Dedifferentiated amniotic fluid mesenchymal stem cell (primary cell): ENCODE results near the gene SLC35E3.
"Not testable (repeated sequence)": the region's sequence is repeated elsewhere in the genome, so short reads cannot be mapped to it uniquely, and the experiment has no call there.

Experiments
- DNase-seq: peaks from one replicate; pipeline ENCODE4 v3.0.0-alpha.2; 2016; ENCODE audit errors: extremely low spot score

The SLC35E3 gene

DNA sequence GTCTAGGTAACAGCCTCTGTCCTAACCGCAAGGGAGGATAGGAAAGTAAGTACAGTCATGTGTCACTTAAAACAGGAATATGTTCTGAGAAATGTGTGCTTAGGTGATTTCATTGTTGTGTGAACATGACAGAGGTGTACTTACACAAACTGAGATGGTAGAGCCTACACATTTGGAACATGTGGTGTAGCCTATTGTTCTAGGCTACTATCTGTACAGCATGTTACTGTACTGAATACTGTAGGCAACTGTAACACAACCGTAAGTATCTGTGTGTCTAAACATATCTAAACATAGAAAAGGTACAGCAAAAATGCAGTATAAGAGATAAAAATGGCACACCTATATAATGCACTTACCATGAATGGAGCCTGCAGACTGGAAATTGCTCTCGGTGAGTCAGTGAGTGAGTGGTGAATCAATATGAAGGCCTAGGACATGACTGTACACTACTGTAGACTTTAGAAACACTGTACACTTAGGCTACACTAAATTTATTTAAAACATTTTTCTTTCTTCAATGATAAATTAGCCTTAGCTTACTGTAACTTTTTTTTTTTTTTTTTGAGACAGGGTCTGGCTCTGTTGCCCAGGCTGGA lies 48.8 kb downstream of the SLC35E3 start:
- DNase-seq = no peak

DNA sequence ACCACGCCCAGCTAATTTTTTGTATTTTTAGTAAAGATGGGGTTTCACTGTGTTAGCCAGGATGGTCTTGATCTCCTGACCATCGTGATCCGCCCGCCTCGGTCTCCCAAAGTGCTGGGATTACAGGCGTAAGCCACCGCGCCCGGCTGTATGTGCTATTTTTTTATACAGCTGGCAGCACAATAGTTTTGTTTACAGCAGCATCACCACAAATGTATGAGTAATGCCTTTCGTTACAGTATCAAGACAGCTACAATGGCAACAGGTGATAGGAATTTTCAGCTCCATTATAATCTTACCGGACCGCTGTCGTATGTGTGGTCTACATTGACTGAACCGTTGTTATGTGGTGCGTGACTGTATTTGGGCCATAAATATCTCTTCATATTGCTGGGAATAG lies 50.4 kb downstream of the SLC35E3 start:
- no peak for DNase-seq

DNA sequence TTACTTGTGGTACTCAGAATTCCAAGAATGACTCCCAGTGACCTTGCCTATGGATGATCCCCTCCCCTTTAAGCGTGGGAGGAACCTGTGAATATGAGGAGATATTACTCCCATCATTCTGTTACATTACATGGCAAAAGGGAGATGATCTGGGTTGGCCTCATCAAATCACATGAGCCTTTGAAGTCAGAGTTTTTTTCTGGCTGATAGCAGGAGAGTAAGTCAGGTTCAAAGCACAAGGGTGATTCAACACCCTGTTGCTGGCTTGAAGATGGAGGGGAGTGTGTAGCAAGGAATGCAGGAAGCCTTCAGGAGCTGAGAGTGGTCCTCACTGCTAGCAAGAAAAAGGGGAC lies 52.9 kb downstream of the SLC35E3 start:
- no peak for DNase-seq

DNA sequence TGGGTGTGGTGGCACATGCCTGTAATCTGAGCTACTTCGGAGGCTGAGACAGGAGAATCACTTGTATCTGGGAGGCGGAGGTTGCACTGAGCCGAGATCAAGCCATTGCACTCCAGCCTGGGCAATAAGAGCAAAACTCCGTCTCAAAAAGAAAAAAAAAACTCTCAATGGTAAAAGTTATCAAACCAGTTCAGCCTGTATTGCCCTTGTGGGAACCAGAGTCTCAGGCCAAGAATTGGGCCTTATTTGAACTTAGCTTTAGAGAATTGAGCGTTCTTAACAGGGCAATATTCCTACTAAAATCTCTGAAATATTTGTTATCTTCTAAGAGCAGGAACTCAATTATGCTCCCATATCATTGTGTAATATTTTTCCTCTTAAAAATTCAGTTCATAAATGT lies 54.3 kb downstream of the SLC35E3 start:
- DNase-seq = no peak

DNA sequence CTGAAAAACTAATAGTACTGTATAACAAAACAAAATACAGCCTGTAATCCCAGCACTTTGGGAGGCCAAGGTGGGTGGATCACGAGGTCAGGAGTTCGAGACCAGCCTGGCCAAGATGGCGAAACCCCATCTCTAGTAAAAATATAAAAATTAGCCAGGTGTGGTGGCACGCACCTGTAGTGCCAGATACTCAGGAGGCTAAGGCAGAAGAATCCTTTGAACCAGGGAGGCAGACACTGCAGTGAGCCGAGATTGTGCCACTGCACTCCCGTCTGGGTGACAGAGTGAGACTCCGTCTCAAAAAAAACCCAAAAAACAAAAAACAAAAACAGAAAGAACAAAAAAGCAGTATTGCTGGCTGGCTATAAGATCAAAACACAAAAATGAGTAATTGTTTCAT lies 55.1 kb downstream of the SLC35E3 start:
- DNase-seq = not testable (repeated sequence)

DNA sequence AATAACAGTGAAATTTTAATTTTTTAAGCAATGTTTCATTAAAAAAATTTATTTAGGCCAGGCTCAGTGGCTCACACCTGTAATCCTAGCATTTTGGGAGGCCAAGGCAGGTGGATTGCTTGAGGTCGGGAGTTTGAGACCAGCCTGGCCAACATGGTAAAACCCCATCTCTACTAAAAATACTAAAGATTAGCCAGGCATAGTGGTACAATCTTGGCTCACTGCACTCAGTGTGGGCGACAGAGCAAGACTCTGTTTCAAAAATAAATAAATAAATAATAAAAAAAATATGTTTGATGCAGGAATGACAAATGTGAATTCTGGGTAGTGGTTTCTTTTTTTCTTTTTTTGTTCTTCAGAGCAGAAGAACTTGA lies 56.4 kb downstream of the SLC35E3 start:
- not testable (repeated sequence) for DNase-seq

DNA sequence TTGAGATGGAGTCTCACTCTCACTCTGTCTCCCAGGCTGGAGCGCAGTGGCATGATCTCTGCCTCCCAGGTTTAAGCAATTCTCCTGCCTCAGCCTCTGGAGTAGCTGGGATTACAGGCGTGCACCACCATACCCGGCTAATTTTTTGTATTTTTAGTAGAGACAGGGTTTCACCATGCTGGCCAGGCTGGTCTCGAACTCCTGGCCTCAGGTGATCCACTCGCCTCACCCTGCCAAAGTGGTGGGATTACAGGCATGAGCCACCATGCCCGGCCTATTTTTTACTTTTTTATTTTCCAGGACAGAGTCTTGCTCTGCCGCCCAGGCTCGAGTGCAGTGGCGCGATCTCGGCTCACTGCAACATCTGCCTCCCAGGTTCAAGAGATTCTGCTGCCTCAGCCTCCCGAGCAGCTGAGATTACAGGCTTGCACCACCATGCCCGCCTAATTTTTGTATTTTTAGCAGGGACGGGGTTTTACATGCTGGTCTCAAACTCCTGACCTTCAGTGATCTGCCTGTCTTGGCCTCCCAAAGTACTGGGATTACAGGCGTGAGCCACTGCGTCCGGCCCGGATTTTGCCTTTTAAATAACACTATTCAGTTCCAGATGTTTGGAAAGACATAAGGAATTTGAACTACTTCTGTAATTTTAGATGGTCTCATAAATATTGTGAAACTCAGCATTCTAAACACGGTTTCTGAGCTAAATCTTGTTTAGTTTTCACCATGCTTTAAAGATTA lies 57.1 kb downstream of the SLC35E3 start:
- DNase-seq = peak; percentile 39

DNA sequence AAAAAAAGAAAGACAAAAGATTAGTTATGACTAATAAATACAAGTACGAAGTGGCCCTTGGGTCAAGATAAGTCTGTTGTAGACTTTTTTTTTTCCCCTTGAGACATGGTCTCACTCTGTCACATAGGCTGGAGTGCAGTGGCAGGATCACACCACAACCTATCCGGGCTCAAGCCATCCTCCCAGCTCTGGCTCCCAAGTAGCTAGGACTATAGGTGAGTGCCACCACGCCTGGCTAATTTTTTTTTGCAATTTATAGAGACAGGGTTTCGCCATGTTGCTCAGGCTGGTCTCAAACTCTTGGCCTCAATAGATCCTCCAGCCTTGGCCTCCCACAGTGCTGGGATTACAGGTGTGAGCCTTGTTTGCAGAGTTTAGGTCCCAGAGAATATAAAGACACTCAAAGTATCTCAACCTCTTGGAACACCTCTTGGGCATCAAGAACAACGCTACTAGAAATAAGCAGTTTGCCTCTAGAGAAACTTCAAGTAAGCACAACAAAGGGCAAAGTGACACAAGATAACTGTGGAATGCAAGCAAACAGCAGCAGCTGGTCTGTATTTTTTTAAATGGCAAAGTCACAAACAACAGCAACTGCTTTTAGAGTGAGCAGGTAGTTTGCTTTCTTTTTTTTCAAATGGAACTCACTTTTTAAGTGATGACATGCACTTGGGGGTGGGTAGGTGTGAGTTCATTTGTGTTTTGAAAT lies 58.1 kb downstream of the SLC35E3 start:
- no peak for DNase-seq

DNA sequence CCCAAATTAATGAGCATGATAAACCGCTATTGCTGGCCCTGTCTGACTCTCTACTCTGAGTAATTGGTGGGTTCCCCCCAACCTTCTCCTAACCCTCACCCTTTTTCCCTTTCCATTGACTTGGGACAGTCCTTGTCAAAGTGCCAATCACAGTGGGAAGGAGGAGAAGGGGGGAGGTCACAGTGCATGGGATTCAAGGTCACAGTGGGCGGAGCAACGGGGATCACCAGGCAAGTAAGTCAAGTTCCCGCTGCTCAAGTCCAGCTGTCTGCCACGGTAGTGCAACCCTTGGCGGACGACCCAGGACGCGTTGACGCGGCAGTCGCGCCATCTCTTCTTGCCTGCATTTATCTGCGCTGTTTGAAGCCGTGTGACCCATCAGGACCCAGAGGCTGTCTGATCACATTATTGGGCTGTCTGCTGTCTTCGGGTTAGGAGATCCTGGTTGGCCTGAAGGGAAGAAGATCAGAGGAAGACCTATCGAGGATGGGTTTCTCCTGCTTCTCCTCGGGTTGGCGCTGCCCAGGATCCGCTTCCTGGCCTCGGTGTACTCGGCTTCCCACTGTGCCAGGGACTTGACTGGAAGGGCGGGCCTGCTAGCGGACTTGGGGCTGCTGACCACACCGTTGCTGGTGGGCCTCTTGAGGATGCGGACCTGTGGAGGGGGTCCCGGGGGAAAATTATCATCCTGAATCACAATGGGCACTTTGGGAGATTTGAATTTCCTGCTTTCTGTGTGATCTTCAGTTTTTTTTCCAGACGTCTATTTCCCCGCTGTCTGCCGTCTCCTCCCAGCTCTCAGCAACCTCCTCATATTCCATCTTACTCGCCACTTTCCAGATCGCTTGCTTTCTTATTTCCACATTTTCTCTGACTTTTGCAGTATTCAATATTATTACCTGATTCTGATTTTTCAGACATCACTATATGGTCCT lies 58.9 kb downstream of the SLC35E3 start:
- no peak for DNase-seq

DNA sequence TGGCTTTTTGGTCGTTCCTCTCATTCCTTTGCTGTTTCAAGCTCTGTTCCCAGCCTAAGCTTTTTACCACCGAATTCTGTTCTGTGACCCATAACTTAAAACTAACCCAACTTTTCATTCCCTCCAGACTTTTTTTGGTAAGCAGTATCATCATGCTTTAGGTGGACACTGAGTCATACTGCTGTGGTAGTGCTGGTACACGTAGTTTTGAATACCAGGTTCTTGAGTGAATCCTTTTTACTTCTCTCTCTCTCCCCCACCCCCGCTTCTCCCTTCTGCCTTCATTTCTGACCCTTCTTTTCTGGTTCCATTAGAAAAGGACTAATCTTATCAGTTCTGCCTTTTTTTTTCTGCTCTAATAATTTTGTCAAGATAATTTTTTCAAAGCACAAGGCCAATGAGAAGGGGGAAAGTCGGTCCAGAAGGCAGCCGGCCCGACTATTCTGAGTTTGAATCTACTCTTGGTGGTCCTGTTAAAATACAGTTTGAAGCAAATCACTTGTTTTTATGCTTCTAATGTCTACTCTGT lies 59.7 kb downstream of the SLC35E3 start:
- DNase-seq = no peak

DNA sequence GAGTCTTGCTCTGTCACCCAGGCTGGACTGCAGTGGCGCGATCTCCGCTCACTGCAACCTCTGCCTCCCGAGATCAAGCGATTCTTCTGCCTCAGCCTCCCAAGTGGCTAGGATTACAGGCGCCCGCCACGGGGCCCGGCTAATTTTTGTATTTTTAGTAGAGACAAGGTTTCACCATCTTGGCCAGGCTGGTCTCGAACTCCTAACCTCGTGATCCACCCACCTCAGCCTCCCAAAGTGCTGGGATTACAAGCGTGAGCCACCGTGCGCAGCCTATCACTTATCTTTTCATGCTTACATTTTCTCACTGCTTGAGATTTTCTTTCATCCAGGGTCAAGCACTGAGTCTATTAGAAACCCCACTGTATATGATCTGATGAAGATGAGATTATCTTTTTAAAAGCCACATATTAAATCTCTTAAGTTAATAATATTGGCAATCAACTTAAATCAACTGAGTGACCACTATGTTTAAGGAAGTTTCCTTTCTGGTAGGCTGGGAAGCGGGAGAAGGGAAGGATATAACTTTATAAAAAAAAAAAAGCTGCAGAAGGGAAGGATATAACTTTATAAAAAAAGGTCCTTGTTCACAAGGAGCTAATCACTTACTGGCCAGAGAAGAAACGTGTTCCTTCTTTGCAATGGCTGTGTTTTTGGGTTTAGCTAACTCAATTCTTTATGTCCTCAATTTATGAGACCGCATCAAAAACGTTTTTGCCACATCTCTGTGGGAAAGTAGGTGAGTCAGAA lies 60.7 kb downstream of the SLC35E3 start:
- DNase-seq = no peak

DNA sequence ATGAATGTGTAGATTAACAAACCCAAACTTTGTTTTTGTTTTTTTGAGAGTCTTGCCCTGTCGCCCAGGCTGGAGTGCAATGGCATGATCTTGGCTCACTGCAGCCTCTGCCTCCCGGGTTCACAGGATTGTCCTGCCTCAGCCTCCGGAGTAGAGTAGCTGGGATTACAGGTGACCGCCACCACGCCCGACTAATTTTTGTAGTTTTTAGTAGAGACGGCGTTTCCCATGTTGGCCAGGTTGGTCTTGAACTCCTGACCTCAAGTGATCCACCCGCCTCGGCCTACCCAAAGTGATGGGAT lies 61.2 kb downstream of the SLC35E3 start:
- not testable (repeated sequence) for DNase-seq

DNA sequence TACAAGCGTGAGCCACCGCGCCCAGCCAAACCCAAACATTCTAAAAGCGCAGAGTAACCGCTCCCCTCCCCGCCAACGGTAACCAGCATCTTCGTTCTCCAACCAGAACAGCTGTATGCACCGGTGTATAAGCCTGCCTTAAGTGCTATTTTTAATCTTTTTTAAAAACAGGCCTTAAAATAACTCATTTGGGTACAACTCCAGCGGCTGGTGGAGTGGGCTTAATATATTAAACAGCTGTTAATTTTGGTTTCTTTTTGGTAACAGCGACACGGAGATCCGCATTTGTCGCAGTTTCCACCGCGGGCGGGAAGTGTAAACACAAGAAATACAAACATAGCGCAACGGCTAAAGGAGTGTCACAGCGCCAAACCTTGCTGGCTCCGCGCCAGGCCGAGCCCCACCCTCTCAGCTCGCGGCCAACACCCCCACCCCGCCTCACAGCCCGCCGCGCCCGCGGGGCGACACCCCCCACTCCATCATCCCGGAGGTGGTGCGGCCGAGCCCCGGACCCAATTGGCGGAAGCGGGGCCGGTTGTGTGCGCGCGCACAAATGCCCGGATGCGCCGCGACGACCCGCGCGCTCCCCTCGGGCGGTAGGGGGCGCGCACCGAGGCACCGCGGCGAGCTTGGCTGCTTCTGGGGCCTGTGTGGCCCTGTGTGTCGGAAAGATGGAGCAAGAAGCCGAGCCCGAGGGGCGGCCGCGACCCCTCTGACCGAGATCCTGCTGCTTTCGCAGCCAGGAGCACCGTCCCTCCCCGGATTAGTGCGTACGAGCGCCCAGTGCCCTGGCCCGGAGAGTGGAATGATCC lies 61.8 kb downstream of the SLC35E3 start, which contains the start of gene MDM2:
TSS of gene MDM2 (plus strand) at position 602 of the 812 bp plus-strand sequence. CDS start 301 bp downstream, outside the sequence.
- peak; percentile 70 for DNase-seq

DNA sequence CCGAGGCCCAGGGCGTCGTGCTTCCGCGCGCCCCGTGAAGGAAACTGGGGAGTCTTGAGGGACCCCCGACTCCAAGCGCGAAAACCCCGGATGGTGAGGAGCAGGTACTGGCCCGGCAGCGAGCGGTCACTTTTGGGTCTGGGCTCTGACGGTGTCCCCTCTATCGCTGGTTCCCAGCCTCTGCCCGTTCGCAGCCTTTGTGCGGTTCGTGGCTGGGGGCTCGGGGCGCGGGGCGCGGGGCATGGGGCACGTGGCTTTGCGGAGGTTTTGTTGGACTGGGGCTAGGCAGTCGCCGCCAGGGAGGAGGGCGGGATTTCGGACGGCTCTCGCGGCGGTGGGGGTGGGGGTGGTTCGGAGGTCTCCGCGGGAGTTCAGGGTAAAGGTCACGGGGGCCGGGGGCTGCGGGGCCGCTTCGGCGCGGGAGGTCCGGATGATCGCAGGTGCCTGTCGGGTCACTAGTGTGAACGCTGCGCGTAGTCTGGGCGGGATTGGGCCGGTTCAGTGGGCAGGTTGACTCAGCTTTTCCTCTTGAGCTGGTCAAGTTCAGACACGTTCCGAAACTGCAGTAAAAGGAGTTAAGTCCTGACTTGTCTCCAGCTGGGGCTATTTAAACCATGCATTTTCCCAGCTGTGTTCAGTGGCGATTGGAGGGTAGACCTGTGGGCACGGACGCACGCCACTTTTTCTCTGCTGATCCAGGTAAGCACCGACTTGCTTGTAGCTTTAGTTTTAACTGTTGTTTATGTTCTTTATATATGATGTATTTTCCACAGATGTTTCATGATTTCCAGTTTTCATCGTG lies 62.6 kb downstream of the SLC35E3 start:
- peak; percentile 87 for DNase-seq

DNA sequence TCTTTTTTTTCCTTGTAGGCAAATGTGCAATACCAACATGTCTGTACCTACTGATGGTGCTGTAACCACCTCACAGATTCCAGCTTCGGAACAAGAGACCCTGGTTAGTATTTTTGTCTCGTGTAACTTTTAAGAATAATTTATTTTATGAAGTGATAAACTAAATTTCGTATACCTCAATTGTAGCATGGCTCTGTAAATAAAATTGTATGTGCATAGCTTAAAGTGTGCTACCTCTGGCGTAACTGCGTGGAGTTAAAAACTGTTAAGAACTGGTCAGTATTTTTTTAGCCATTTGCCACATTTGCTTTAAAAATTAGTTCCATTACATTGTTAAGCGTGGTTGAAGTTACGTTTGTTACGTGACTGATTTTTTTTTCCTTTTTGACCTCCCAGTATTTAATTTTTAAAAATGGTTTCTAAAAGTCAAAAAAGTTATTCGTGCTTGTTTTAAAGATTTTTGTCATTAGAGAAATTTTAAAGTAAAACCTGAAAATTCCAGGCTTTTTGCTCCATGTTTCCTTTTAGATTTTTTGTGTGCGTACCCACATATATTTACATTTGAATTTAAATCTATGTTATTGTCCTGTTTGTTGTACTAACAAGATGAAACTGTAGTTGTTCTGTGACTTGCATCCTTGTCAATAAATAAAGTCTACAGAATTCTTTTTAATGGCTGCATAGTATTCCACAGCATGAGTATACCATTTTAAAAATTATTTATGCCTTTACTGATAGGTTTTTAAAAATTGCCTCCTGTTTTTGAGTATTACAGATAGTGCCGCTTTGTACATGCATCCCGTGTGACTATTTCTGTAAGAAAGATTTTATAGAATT lies 63.4 kb downstream of the SLC35E3 start:
- no peak for DNase-seq

DNA sequence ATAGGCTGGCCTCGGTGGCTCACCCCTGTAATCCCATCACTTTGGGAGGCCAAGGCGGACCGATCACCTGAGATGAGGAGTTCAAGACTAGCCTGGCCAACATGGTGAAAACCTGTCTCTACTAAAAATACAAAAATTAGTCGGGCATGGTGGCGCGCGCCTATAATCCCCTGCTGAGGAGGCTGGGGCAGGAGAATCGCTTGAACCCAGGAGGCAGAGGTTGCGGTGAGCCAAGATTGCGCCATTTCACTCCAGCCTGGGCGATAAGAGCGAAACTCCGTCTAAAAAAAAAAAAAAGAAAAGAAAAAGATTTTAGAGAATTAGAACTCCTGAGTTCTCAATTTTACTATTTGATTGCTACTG lies 64.0 kb downstream of the SLC35E3 start:
- DNase-seq = not testable (repeated sequence)

DNA sequence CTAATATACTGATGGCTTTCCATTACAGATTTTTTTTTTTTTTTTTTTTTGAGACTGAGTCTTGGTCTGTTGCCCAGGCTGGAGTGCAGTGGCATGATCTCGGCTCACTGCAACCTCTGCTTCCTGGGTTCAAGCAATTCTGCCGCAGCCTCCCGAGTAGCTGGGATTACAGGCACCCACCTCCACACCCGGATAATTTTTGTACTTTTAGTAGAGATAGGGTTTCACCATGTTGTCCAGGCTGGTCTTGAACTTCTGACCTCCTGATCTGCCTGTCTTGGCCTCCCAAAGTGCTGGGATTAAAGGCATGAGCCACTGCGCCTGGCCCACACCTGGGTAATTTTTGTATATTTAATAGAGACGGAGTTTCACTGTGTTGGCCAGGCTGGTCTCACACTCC lies 65.6 kb downstream of the SLC35E3 start:
- DNase-seq = not testable (repeated sequence)

DNA sequence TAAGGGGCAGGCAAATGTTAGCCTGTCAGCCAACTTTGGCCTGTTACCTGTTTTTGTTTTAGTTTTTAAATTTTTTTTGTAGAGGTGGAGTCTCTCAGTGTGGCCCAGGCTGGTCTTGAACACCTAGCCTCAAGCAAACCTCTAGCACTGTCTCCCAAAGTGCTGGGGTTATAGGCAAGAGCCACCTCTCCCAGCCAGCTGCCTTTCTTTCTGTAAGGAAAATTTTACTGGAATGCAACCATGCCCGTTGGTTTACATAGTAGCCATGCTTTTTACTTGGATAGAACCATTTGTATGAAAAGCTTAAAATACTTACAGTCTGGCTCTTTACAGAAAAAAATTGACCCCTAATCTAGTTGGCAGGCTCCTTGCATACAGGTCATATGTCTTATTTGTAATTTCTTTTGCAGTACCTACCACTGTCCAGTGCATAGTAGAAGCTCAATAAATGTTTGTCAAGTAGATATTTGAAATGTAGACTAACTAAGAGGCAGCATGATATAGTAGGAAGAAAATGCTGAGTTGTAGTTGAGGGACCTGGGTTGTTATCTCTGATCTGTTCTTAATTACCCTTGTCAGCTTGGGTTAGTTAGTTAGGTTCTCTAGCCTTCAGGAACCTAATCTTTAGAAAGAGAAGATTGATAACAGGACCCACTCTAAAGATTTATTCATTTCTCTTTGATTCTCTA lies 66.7 kb downstream of the SLC35E3 start:
- no peak for DNase-seq
